Posterior cingulate gyrus (tissue), 11 donors: Measurements from ENCODE around the gene KCTD16.

Experiments used
- DNase-seq, 10 donors: peaks; one replicate each; pipeline versions ENCODE4 v3.0.0 to v3.0.0-alpha.2; 2020 to 2021; ENCODE audit warnings: mixed read lengths in 3 of 10
- intact Hi-C: fragments of 100-400 bp; cut with DNase I; formaldehyde crosslinking; loops from one replicate; pipeline ENCODE4 v1.15.1; 2023

KCTD16 gene

GRCh38 chr5:144203750-144204596, 33.3 kb downstream of the KCTD16 start:
- intact Hi-C loops, result loop anchor here (1.0 to 10.0 kb wide), 4 partner anchors 1141 to 1927 kb away; no protein-coding TSS in a partner anchor
- DNase-seq, result peak in 3 of 10 donors; percentile 18 to 31 (median 28)

- intact Hi-C loops, result loop anchor here (2.0 to 10.0 kb wide), 2 partner anchors 1140 to 1926 kb away; no protein-coding TSS in a partner anchor
- peak in 9 of 10 donors; percentile 16 to 91 (median 45) for DNase-seq
These were observed 34.5 kb downstream of the KCTD16 start for GRCh38 chr5:144205141-144205551.

- DNase-seq, result no peak
- intact Hi-C loops, result loop anchor here (10.0 kb wide), 1 partner anchor 1139 kb away; no protein-coding TSS in a partner anchor
These were observed 35.5 kb downstream of the KCTD16 start for GRCh38 chr5:144206141-144206540.

- DNase-seq, result no peak
- intact Hi-C loops, result loop anchor here (10.0 kb wide), 1 partner anchor 1137 kb away; no protein-coding TSS in a partner anchor
These were observed 37.3 kb downstream of the KCTD16 start for GRCh38 chr5:144207875-144208444.

- intact Hi-C loops, result loop anchor here (10.0 kb wide), 1 partner anchor 1135 kb away; no protein-coding TSS in a partner anchor
- no peak for DNase-seq
These were observed 38.7 kb downstream of the KCTD16 start for GRCh38 chr5:144209361-144209760.

- DNase-seq, result no peak
- intact Hi-C loops, result no loop called here
These were observed 40.0 kb downstream of the KCTD16 start for GRCh38 chr5:144210655-144211054.

- no peak for DNase-seq
- intact Hi-C loops, result loop anchor here (10.0 kb wide), 1 partner anchor 885 kb away; no protein-coding TSS in a partner anchor
These were observed 49.2 kb downstream of the KCTD16 start for GRCh38 chr5:144219869-144220268.

- intact Hi-C loops, result loop anchor here (10.0 kb wide), 1 partner anchor 877 kb away; no protein-coding TSS in a partner anchor
These were observed 56.8 kb downstream of the KCTD16 start for GRCh38 chr5:144227363-144227999.

GRCh38 chr5:144230806-144231205, 60.1 kb downstream of the KCTD16 start:
- intact Hi-C loops, result no loop called here
- no peak for DNase-seq

More at GRCh38 chr5:144227363-144227999, 56.8 kb downstream of the KCTD16 start:
- DNase-seq, result no peak

- no peak for DNase-seq
- intact Hi-C loops, result no loop called here
These were observed 61.6 kb downstream of the KCTD16 start for GRCh38 chr5:144232285-144232684.

- intact Hi-C loops, result no loop called here
- no peak for DNase-seq
These were observed 65.8 kb downstream of the KCTD16 start for GRCh38 chr5:144236499-144236898.

- peak in 1 of 10 donors; percentile 9 for DNase-seq
- intact Hi-C loops, result no loop called here
These were observed 67.2 kb downstream of the KCTD16 start for GRCh38 chr5:144237851-144238250.

GRCh38 chr5:144247131-144247530, 76.5 kb downstream of the KCTD16 start:
- no peak for DNase-seq
- intact Hi-C loops, result no loop called here

GRCh38 chr5:144248015-144248414, 77.3 kb downstream of the KCTD16 start:
- no peak for DNase-seq
- intact Hi-C loops, result no loop called here

GRCh38 chr5:144249755-144250464, 79.2 kb downstream of the KCTD16 start:
- DNase-seq, result no peak
- intact Hi-C loops, result no loop called here

GRCh38 chr5:144254552-144254951, 83.9 kb downstream of the KCTD16 start:
- intact Hi-C loops, result no loop called here

GRCh38 chr5:144260121-144260520, 89.4 kb downstream of the KCTD16 start:
- intact Hi-C loops, result no loop called here

More at GRCh38 chr5:144254552-144254951, 83.9 kb downstream of the KCTD16 start:
- DNase-seq, result no peak

GRCh38 chr5:144265643-144266247, 95.1 kb downstream of the KCTD16 start:
- no peak for DNase-seq
- intact Hi-C loops, result no loop called here

More at GRCh38 chr5:144260121-144260520, 89.4 kb downstream of the KCTD16 start:
- DNase-seq, result no peak

GRCh38 chr5:144267961-144268513, 97.4 kb downstream of the KCTD16 start:
- peak in 5 of 10 donors; percentile 8 to 87 (median 36) for DNase-seq
- intact Hi-C loops, result no loop called here
